SK-N-SH treated with all-trans-retinoic acid at 6 μM for 48 hours (cell line): ENCODE measurements around the gene INSRR.

Experiments
- ARNTL ChIP-seq: fragments of 450-650 bp; formaldehyde crosslinking; IDR thresholded peaks from 2 replicates; pipeline ENCODE4 v1.5.0; 2020; ENCODE audit warnings: low read depth, mild to moderate bottlenecking, moderate library complexity, borderline replicate concordance
- BACH2 ChIP-seq: fragments of 250-450 bp; sonication (Bioruptor Pico); IDR thresholded peaks from 2 replicates; pipeline ENCODE4 v1.9.0; 2021; ENCODE audit warnings: mild to moderate bottlenecking, borderline replicate concordance
- ESRRG ChIP-seq: fragments of 250-450 bp; sonication (Bioruptor Pico); IDR thresholded peaks from 2 replicates; pipeline ENCODE4 v1.6.1; 2021; ENCODE audit warnings: mild to moderate bottlenecking
- OSR1 ChIP-seq: fragments of 250-450 bp; sonication (Bioruptor Pico); IDR thresholded peaks from 2 replicates; pipeline ENCODE4 v1.8.0; 2022; ENCODE audit warnings: moderate library complexity, mild to moderate bottlenecking, inconsistent platforms
- PATZ1 ChIP-seq: fragments of 250-450 bp; sonication (Bioruptor Pico); IDR thresholded peaks from 2 replicates; pipeline ENCODE4 v1.8.0; 2020; ENCODE audit warnings: mild to moderate bottlenecking, moderate library complexity, borderline replicate concordance
- PPARA ChIP-seq: fragments of 250-450 bp; sonication (Bioruptor Pico); IDR thresholded peaks from 2 replicates; pipeline ENCODE4 v1.5.0; 2020; ENCODE audit warnings: mild to moderate bottlenecking, borderline replicate concordance
- RARB ChIP-seq: fragments of 250-450 bp; sonication (Bioruptor Pico); IDR thresholded peaks from 2 replicates; pipeline ENCODE4 v1.8.0; 2021; ENCODE audit warnings: mild to moderate bottlenecking, moderate library complexity
- TSHZ2 ChIP-seq: fragments of 250-450 bp; sonication (Bioruptor Pico); IDR thresholded peaks from 2 replicates; pipeline ENCODE4 v1.5.0; 2020; ENCODE audit warnings: mild to moderate bottlenecking, moderate library complexity
- ZC3H10 ChIP-seq: fragments of 250-450 bp; sonication (Bioruptor Pico); IDR thresholded peaks from 2 replicates; pipeline ENCODE4 v1.5.1; 2021; ENCODE audit warnings: mild to moderate bottlenecking, moderate library complexity
- ZFP3 ChIP-seq: fragments of 250-450 bp; sonication (Bioruptor Pico); IDR thresholded peaks from 2 replicates; pipeline ENCODE4 v1.5.0; 2020; ENCODE audit warnings: mild to moderate bottlenecking, moderate library complexity
- ZFP30 ChIP-seq: fragments of 450-650 bp; formaldehyde crosslinking; IDR thresholded peaks from 2 replicates; pipeline ENCODE4 v1.5.0; 2022; ENCODE audit warnings: mild to moderate bottlenecking, moderate library complexity
- ZNF565 ChIP-seq: fragments of 450-650 bp; formaldehyde crosslinking; conservative IDR thresholded peaks from 2 replicates; pipeline ENCODE4 v1.5.0; 2020; ENCODE audit warnings: low read depth, mild to moderate bottlenecking, moderate library complexity
- ZNF8 ChIP-seq: fragments of 450-650 bp; formaldehyde crosslinking; IDR thresholded peaks from 2 replicates; pipeline ENCODE4 v1.5.0; 2020; ENCODE audit warnings: mild to moderate bottlenecking, moderate library complexity
- TF ChIP-seq, protein P1 (sequence below): fragments of 250-450 bp; sonication (Bioruptor Pico); IDR thresholded peaks from 2 replicates; pipeline ENCODE4 v1.5.1; 2020; ENCODE audit warnings: low read depth, mild to moderate bottlenecking, moderate library complexity

- TF ChIP-seq OSR1 (CRISPR knock-in tag) (no peak), RARB (CRISPR knock-in tag) (no peak), PPARA (no peak), PATZ1 (CRISPR knock-in tag) (no peak), ZFP30 (CRISPR knock-in tag) (no peak), ZFP3 (CRISPR knock-in tag) (no peak), TSHZ2 (no peak), ZNF8 (CRISPR knock-in tag) (no peak), ESRRG (no peak), ZNF565 (CRISPR knock-in tag) (no peak), ZC3H10 (CRISPR knock-in tag) (no peak), ARNTL (CRISPR knock-in tag) (no peak), BACH2 (CRISPR knock-in tag) (no peak)
- TF ChIP-seq, protein P1, sequence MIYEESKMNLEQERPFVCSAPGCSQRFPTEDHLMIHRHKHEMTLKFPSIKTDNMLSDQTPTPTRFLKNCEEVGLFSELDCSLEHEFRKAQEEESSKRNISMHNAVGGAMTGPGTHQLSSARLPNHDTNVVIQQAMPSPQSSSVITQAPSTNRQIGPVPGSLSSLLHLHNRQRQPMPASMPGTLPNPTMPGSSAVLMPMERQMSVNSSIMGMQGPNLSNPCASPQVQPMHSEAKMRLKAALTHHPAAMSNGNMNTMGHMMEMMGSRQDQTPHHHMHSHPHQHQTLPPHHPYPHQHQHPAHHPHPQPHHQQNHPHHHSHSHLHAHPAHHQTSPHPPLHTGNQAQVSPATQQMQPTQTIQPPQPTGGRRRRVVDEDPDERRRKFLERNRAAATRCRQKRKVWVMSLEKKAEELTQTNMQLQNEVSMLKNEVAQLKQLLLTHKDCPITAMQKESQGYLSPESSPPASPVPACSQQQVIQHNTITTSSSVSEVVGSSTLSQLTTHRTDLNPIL (CRISPR knock-in tag) = no peak
Measured at GRCh38 chr1:156833603-156834002, 25.3 kb downstream of the INSRR start.
